ENCODE measurements around the gene GAL.

- TF ChIP-seq HDAC2 (CRISPR knock-in tag; IDR thresholded peaks at IDR 0.05) (no peak), JUN (CRISPR knock-in tag; IDR thresholded peaks at IDR 0.05) (no peak), ESRRA (CRISPR knock-in tag; IDR thresholded peaks at IDR 0.05; ENCODE audit: low read depth) (no peak)
These were observed 28.9 kb upstream of the GAL start for GRCh38 chr11:68655406-68655805.
